Lower lobe of right lung (tissue), 2 donors: ENCODE data around the gene VPS52. TPM values are rescaled to one million over a fixed set of nuclear protein-coding genes. Genes with fewer than 3 reads are reported as not detected.

Experiments used
- ATAC-seq, 2 donors: fragments of 200-7000 bp; cut with Tn5 transposase; one replicate each; pipeline ENCODE4 v1.9.1; 2020 to 2022; ENCODE audit warnings: mild to moderate bottlenecking in 2 of 2, moderate library complexity in 2 of 2
- DNase-seq: peaks from one replicate; pipeline ENCODE4 v3.0.0-alpha.2; 2020
- H3K27ac ChIP-seq: fragments of 200-600 bp; one replicate; pipeline ENCODE4 v1.8.0; 2022
- H3K27me3 ChIP-seq: fragments of 200-600 bp; one replicate; pipeline ENCODE4 v1.8.0; 2022; ENCODE audit warnings: low read depth
- H3K36me3 ChIP-seq: fragments of 200-600 bp; one replicate; pipeline ENCODE4 v1.8.0; 2022; ENCODE audit warnings: mild to moderate bottlenecking
- H3K4me1 ChIP-seq: fragments of 200-600 bp; one replicate; pipeline ENCODE4 v1.8.0; 2022
- H3K4me3 ChIP-seq: fragments of 200-600 bp; one replicate; pipeline ENCODE4 v1.8.0; 2022; ENCODE audit warnings: mild to moderate bottlenecking
- H3K9me3 ChIP-seq: fragments of 200-600 bp; one replicate; pipeline ENCODE4 v1.8.0; 2022
- intact Hi-C: fragments of 100-400 bp; cut with DNase I; formaldehyde crosslinking; loops from one replicate; pipeline ENCODE4 v1.11.0; 2022
- microRNA-seq: library from miRNA; unstranded; fragments of <30 nt; microRNA quantifications from one replicate; pipeline ENCODE4 v1.2.0, GENCODE V29; 2020; ENCODE audit warnings: borderline number of aligned reads
- total RNA-seq: library from RNA; stranded (reverse); fragmentation: NEBNext Ultra II Directional; extraction: Animal tissue kit (Norgen Biotek cat#: 25700); gene quantifications from one replicate; pipeline ENCODE4 v1.2.1, GENCODE V29; 2021
- TF ChIP-seq, protein P1 (sequence below): fragments of 200-600 bp; IDR thresholded peaks from one replicate; pipeline ENCODE4 v1.8.0; 2022; ENCODE audit warnings: antibody characterized with exemption, mild to moderate bottlenecking
- donor health status: DM: no; HTN: yes; CAD: no; lungs with severe emphysema.

VPS52 gene
- total RNA-seq, 1 donor from 2014 or later = 59.7 TPM

DNA sequence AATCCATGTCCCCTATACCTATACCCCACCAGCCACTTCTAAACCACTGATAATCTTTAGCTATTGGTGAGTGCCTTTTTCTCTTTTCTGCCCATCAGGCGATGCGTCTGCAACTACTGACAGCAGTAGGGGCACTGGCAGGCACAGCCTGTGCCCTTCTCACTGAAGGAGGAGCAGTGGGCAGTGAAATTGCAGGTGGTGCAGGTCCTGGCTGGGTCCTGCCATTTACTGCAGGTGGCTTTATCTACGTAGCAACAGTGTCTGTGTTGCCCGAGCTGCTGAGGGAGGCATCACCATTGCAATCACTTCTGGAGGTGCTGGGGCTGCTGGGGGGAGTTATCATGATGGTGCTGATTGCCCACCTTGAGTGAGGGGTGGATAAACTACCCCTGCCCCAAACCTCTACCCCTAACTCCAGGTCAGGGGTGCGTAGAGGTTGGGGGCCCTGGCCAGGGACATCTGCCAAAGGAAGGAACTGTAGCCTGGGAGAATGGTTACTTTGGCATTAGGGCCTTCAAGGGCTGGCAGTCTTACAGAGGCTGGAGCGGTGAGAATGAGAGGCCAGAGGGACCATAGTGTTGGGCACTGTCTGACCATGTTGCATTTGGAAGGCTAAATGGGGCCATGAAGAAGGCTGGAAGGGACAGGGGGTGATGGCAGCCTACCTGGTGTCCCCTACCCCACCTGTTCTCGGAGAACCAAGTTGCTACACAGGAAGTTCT, 68.1 kb downstream of the VPS52 start:
- intact Hi-C loops = no loop called here
- Histone ChIP-seq H3K4me3 (no peak overlapping the region), H3K36me3 (peaks cover 19% of the 10 kb centered on the region), H3K9me3 (no peaks in the 10 kb centered on the region), H3K4me1 (peaks cover 56% of the 10 kb centered on the region), H3K27me3 (no peaks in the 10 kb centered on the region), H3K27ac (no peak overlapping the region)
- no peak for DNase-seq
- ATAC-seq = no peak
- TF ChIP-seq, protein P1, sequence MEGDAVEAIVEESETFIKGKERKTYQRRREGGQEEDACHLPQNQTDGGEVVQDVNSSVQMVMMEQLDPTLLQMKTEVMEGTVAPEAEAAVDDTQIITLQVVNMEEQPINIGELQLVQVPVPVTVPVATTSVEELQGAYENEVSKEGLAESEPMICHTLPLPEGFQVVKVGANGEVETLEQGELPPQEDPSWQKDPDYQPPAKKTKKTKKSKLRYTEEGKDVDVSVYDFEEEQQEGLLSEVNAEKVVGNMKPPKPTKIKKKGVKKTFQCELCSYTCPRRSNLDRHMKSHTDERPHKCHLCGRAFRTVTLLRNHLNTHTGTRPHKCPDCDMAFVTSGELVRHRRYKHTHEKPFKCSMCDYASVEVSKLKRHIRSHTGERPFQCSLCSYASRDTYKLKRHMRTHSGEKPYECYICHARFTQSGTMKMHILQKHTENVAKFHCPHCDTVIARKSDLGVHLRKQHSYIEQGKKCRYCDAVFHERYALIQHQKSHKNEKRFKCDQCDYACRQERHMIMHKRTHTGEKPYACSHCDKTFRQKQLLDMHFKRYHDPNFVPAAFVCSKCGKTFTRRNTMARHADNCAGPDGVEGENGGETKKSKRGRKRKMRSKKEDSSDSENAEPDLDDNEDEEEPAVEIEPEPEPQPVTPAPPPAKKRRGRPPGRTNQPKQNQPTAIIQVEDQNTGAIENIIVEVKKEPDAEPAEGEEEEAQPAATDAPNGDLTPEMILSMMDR = no peak

DNA sequence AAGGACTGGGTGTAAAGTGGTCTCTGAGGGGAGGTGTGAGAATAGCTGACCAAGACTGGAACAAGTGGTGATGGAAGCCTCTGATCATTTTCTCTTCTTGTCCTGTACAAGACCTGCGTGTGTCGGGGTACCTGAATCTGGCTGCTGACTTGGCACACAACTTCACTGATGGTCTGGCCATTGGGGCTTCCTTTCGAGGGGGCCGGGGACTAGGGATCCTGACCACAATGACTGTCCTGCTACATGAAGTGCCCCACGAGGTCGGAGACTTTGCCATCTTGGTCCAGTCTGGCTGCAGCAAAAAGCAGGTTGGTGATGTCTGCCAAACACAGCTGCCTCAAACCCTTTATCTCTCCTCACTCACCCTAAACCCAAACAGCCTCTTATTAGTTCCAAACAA, 68.9 kb downstream of the VPS52 start:
- ATAC-seq (no peak), DNase-seq (no peak)
- intact Hi-C loops = no loop called here
- H3K4me1 ChIP-seq = peaks cover 64% of the 10 kb centered on the region
- no peaks in the 10 kb centered on the region for H3K27me3 ChIP-seq
- H3K9me3 ChIP-seq = no peaks in the 10 kb centered on the region
- peaks cover 19% of the 10 kb centered on the region for H3K36me3 ChIP-seq
- TF ChIP-seq, protein P1 = no peak
- H3K27ac ChIP-seq = no peak overlapping the region
- no peak overlapping the region for H3K4me3 ChIP-seq

DNA sequence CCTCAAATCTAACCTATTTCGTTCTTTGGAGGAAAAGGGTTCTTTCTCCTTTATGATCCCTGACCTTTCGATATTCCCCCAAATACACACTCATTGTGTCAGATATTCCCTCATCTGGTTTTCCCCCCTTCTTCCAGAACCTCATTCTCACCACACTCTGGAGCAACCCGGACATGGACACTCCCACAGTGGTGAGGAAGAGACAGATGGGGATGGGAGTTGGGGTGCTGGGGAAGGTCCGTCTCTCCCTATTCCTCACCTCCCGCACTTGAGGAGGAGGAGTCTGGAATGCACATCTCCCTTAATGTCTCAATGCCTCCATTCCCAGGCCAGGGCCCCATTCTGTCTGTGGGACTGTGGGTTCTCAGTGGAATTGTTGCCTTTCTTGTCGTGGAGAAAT, 69.7 kb downstream of the VPS52 start:
- intact Hi-C loops = no loop called here
- DNase-seq (no peak), ATAC-seq (no peak)
- H3K4me3 ChIP-seq = peak overlapping the region; percentile 88
- H3K27ac ChIP-seq = peak overlapping the region; percentile 95
- TF ChIP-seq, protein P1 = no peak
- H3K27me3 ChIP-seq = no peaks in the 10 kb centered on the region
- H3K9me3 ChIP-seq = no peaks in the 10 kb centered on the region
- H3K36me3 ChIP-seq = peaks cover 26% of the 10 kb centered on the region
- peaks cover 68% of the 10 kb centered on the region for H3K4me1 ChIP-seq

DNA sequence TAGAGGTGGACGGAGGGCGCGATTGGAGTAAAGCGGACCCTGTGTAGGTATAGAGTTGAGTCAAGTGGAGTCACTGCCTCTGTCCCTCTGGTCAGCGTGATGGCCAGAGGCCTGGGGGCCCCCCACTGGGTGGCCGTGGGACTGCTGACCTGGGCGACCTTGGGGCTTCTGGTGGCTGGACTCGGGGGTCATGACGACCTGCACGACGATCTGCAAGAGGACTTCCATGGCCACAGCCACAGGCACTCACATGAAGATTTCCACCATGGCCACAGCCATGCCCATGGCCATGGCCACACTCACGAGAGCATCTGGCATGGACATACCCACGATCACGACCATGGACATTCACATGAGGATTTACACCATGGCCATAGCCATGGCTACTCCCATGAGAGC, 70.5 kb downstream of the VPS52 start:
- H3K36me3 ChIP-seq = peaks cover 34% of the 10 kb centered on the region
- H3K27ac ChIP-seq = peak overlapping the region; percentile 95
- no peaks in the 10 kb centered on the region for H3K27me3 ChIP-seq
- peak overlapping the region; percentile 88 for H3K4me3 ChIP-seq
- DNase-seq (no peak), ATAC-seq (peak in 1 of 2 donors; percentile 0)
- H3K9me3 ChIP-seq = no peaks in the 10 kb centered on the region
- H3K4me1 ChIP-seq = peaks cover 68% of the 10 kb centered on the region
- TF ChIP-seq, protein P1 = no peak
- intact Hi-C loops = no loop called here

Small RNA genes within 50 kb of the gene (microRNA-seq; reads per million reads assigned to microRNA genes)
- gene MIR219A1 (2.0 reads per million), gene MIR6834 (not detected), gene MIR6873 (not detected)

Other genes starting within 250 kb of the VPS52 start
- gene HLA-DPA1, start 198.2 kb downstream of the VPS52 start, total RNA-seq = 600 TPM
- gene HLA-DPB1, start 195.9 kb downstream of the VPS52 start, total RNA-seq = 483 TPM
- 0.77 TPM for gene COL11A2, start 79.4 kb downstream of the VPS52 start, total RNA-seq
- 47.4 TPM for gene RXRB, start 71.2 kb downstream of the VPS52 start, total RNA-seq
- gene SLC39A7, start 71.0 kb downstream of the VPS52 start, total RNA-seq = 76.0 TPM
- 13.3 TPM for gene HSD17B8, start 67.2 kb downstream of the VPS52 start, total RNA-seq
- gene RING1, start 63.4 kb downstream of the VPS52 start, total RNA-seq = 43.1 TPM
- 1,662 TPM for gene RPS18, start 199 bp upstream of the VPS52 start, total RNA-seq
- gene B3GALT4, start 5.2 kb upstream of the VPS52 start, total RNA-seq = 19.6 TPM
- 34.4 TPM for gene WDR46, start 17.4 kb upstream of the VPS52 start, total RNA-seq
- 32.9 TPM for gene PFDN6, start 17.7 kb upstream of the VPS52 start, total RNA-seq
- gene RGL2, start 27.1 kb upstream of the VPS52 start, total RNA-seq = 117 TPM
- 206 TPM for gene TAPBP, start 42.2 kb upstream of the VPS52 start, total RNA-seq
- 27.5 TPM for gene ZBTB22, start 45.9 kb upstream of the VPS52 start, total RNA-seq
- gene DAXX, start 51.1 kb upstream of the VPS52 start, total RNA-seq = 36.0 TPM
- gene KIFC1, start 119.9 kb upstream of the VPS52 start, total RNA-seq = 2.7 TPM
- gene PHF1, start 139.1 kb upstream of the VPS52 start, total RNA-seq = 69.7 TPM
- 153 TPM for gene CUTA, start 146.2 kb upstream of the VPS52 start, total RNA-seq
- 21.6 TPM for gene SYNGAP1, start 148.2 kb upstream of the VPS52 start, total RNA-seq
- 9.5 TPM for gene ZBTB9, start 182.7 kb upstream of the VPS52 start, total RNA-seq